Osteoblast (primary cell): ENCODE data around the gene LNPEP. TPM values are rescaled to one million over a fixed set of nuclear protein-coding genes. Genes with fewer than 3 reads are reported as not detected.

ENCODE experiments used
- DNase-seq: peaks from one replicate; pipeline ENCODE4 v3.0.0; 2011; ENCODE audit warnings: low spot score, mixed read lengths; ENCODE audit not compliant: insufficient read length; ENCODE audit errors: missing footprints
- H2AFZ ChIP-seq: 2 replicates; pipeline ENCODE4 v1.6.0; 2011; ENCODE audit warnings: mild to moderate bottlenecking, low read length
- H3K27ac ChIP-seq: 2 replicates; pipeline ENCODE4 v1.5.1; 2011; ENCODE audit warnings: mild to moderate bottlenecking, low read depth, low read length, moderate library complexity
- H3K27me3 ChIP-seq: 2 replicates; pipeline ENCODE4 v1.6.0; 2012; ENCODE audit warnings: mild to moderate bottlenecking, control low read depth, inconsistent platforms, low read length, moderate library complexity; ENCODE audit not compliant: insufficient read depth
- H3K36me3 ChIP-seq: 2 replicates; pipeline ENCODE4 v1.5.1; 2011; ENCODE audit warnings: mild to moderate bottlenecking, low read length, control low read depth, moderate library complexity; ENCODE audit not compliant: insufficient read depth
- H3K4me1 ChIP-seq: 2 replicates; pipeline ENCODE4 v1.5.1; 2011; ENCODE audit warnings: mild to moderate bottlenecking, low read length, control low read depth, moderate library complexity; ENCODE audit not compliant: insufficient read depth
- H3K4me2 ChIP-seq: 2 replicates; pipeline ENCODE4 v1.6.0; 2011; ENCODE audit warnings: mild to moderate bottlenecking, low read length; ENCODE audit not compliant: insufficient read depth
- H3K4me3 ChIP-seq: fragments of 200-600 bp; sonication (generic); 3 replicates; pipeline ENCODE4 v1.5.1; 2012; ENCODE audit warnings: mild to moderate bottlenecking, low read length, inconsistent platforms; ENCODE audit not compliant: insufficient read depth
- H3K79me2 ChIP-seq: 2 replicates; pipeline ENCODE4 v1.6.0; 2012; ENCODE audit warnings: mild to moderate bottlenecking, low read length, control low read depth, inconsistent platforms; ENCODE audit not compliant: insufficient read depth
- H3K9me3 ChIP-seq: 2 replicates; pipeline ENCODE4 v1.5.1; 2011; ENCODE audit warnings: low read depth, low read length, control low read depth
- H4K20me1 ChIP-seq: 2 replicates; pipeline ENCODE4 v1.6.0; 2012; ENCODE audit warnings: mild to moderate bottlenecking, low read length, control low read depth; ENCODE audit not compliant: insufficient read depth
- total RNA-seq: library from RNA; depleted of rRNA; stranded (reverse); fragments of >200 nt; gene quantifications from 2 replicates; pipeline ENCODE4 v1.2.3, GENCODE V29; 2012
- TF ChIP-seq, protein P1 (sequence below): IDR thresholded peaks from 2 replicates; pipeline ENCODE4 v1.5.1; 2011; ENCODE audit warnings: mild to moderate bottlenecking, low read depth, low read length, moderate library complexity; ENCODE audit errors: extremely low read depth

The LNPEP gene
- total RNA-seq, 1 donor = 44.9 TPM

DNA sequence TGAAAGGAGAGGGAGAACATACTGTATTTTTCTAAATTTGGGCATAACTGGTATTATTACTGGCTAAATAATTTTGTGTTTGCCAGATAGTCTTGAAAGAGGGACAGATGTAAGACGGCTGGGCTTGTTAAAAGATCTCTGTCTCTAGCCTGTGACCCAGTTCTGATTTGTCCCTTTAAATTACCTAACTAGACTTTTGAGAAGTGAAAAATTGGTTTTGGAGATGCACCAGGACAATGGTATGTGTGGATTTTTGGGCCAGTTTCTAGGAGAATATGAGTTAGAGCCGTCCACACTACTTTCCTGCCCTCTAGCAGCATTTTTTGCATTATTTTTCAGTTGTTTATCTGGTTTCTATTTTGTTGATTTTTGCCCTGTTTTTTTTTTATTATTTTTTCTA is 33.5 kb downstream of the LNPEP start:
- peaks cover 92% of the 10 kb centered on the region for H3K79me2 ChIP-seq

DNA sequence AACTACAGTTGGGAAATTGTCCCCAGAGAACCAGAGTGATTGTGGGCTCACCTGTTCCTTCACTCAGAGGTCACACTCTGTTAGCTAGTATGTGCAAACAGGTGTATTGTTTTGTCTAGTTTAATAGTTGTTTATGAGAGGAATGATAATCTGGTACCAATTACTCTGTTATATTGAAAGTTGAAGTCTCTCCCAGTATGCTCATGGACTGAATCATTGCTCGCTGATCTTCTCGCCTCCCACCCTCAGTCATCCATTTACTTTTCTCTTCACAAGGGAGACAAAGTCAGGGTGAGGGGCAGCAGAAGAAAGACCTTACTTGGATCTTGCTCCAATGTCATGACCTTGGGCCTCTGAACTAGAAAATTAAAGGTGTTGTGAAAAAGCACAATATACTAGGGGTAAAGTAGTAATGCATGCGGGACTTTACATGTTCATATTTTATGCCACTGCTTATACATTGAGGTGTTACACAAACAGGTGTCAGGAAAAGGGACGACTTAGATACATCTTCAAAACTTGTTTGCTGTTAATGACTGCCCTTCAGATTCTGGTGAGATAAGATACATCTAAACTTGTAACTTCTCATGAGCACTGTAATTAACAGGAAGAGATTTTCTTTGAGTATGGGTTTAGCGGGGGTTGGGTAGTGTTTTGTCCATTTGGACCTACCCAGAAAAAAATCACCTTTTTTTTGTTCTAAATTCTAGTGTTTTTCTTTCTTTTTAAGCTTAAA is 36.9 kb downstream of the LNPEP start:
- DNase-seq = no peak
- Histone ChIP-seq H3K27ac (no peak overlapping the region), H3K4me3 (no peak overlapping the region), H3K27me3 (no peaks in the 10 kb centered on the region), H4K20me1 (peaks cover 22% of the 10 kb centered on the region), H3K9me3 (no peaks in the 10 kb centered on the region), H3K4me2 (no peak overlapping the region), H3K4me1 (peaks cover 22% of the 10 kb centered on the region), H3K36me3 (no peaks in the 10 kb centered on the region), H2AFZ (no peak overlapping the region), H3K79me2 (peaks cover 84% of the 10 kb centered on the region)
- TF ChIP-seq, protein P1, sequence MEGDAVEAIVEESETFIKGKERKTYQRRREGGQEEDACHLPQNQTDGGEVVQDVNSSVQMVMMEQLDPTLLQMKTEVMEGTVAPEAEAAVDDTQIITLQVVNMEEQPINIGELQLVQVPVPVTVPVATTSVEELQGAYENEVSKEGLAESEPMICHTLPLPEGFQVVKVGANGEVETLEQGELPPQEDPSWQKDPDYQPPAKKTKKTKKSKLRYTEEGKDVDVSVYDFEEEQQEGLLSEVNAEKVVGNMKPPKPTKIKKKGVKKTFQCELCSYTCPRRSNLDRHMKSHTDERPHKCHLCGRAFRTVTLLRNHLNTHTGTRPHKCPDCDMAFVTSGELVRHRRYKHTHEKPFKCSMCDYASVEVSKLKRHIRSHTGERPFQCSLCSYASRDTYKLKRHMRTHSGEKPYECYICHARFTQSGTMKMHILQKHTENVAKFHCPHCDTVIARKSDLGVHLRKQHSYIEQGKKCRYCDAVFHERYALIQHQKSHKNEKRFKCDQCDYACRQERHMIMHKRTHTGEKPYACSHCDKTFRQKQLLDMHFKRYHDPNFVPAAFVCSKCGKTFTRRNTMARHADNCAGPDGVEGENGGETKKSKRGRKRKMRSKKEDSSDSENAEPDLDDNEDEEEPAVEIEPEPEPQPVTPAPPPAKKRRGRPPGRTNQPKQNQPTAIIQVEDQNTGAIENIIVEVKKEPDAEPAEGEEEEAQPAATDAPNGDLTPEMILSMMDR = no peak

More for the DNA sequence above, 33.5 kb downstream of the LNPEP start:
- Histone ChIP-seq H3K27ac (no peak overlapping the region), H2AFZ (no peak overlapping the region), H3K4me1 (peaks cover 19% of the 10 kb centered on the region), H3K4me3 (no peak overlapping the region), H3K4me2 (peak overlapping the region; percentile 21), H4K20me1 (peaks cover 13% of the 10 kb centered on the region), H3K9me3 (no peaks in the 10 kb centered on the region), H3K36me3 (no peaks in the 10 kb centered on the region), H3K27me3 (no peaks in the 10 kb centered on the region)
- TF ChIP-seq, protein P1 = no peak
- no peak for DNase-seq

DNA sequence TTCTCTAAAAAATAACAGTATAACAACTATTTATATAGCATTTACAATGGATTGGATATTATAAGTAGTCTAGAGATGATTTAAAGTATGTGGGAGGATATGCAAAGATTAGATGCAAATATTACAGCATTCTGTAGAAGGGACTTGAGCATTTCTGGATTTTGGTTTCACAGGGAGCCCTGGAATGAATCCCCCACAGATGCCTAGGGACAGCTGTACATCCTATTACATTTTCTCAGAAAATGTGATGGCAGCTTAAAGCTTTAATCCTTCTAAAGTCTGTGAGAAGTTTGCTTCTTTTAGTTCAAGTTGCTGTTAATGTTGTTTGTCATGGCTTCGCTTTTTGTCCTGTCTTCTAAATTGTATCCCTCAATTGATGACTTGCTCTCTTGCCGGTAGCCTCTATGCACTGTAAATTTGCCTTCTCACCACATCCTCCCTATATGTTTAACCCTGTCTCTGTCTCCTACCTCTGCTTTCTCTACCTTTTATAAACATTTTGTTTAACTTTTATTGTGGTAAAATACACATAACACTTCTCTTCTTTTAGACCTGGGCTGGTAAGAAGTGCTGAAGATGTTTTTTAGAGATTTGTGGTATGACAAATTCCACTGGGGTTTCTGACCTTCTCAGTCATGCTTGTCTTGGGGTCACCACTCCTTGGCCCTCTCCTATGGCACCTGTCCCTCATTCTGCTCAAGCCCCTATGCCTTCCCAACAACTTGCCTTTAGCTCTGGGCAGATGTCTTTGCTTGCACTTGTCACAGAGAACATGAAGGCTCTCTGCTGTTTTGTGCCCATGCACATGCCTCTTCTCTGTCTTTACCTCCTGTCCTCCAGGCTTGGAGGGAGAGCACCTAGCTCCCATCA is 37.9 kb downstream of the LNPEP start:
- no peak overlapping the region for H3K27ac ChIP-seq
- no peaks in the 10 kb centered on the region for H3K36me3 ChIP-seq
- no peak overlapping the region for H3K4me2 ChIP-seq
- H3K4me1 ChIP-seq = peaks cover 16% of the 10 kb centered on the region
- H3K4me3 ChIP-seq = no peak overlapping the region
- no peaks in the 10 kb centered on the region for H3K27me3 ChIP-seq
- H2AFZ ChIP-seq = no peak overlapping the region
- H3K9me3 ChIP-seq = no peaks in the 10 kb centered on the region
- DNase-seq = no peak
- TF ChIP-seq, protein P1 = no peak
- H4K20me1 ChIP-seq = peaks cover 25% of the 10 kb centered on the region
- H3K79me2 ChIP-seq = peaks cover 81% of the 10 kb centered on the region

DNA sequence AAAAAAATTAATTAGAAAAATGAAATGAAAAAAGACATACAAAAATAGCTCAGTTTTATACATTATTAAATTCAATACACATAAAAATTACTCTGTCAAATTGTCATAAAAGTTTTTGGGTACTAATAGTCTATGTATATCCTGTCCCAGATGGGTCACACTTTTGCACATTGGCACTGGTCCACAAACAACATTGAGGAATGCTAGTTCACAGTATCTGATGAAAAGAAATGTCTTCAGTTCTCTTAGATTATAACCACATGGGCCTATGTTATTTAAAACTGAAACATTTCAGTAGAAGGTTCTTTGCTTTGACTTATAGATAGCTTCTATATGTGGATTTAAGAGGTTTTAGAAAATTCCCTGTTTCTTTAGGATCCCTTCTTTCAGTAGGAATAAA is 39.8 kb downstream of the LNPEP start:
- Histone ChIP-seq H3K36me3 (peaks cover 9% of the 10 kb centered on the region), H3K9me3 (no peaks in the 10 kb centered on the region), H4K20me1 (peaks cover 21% of the 10 kb centered on the region), H3K4me2 (no peak overlapping the region), H3K4me3 (no peak overlapping the region), H2AFZ (no peak overlapping the region), H3K79me2 (peaks cover 76% of the 10 kb centered on the region), H3K27me3 (no peaks in the 10 kb centered on the region), H3K4me1 (peaks cover 9% of the 10 kb centered on the region), H3K27ac (no peak overlapping the region)
- DNase-seq = no peak
- TF ChIP-seq, protein P1 = no peak
